Dermis blood vessel endothelial cell (primary cell): ENCODE results near the gene DERL2. TPM values are rescaled to one million over a fixed set of nuclear protein-coding genes. Genes with fewer than 3 reads are reported as not detected.

Source experiments
- DNase-seq: peaks from one replicate; pipeline ENCODE4 v3.0.0; 2010
- total RNA-seq: library from RNA; depleted of rRNA; stranded (reverse); fragments of >200 nt; gene quantifications from 2 replicates; pipeline ENCODE4 v1.2.3, GENCODE V29; 2014

DERL2 gene
- 25.0 and 25.5 TPM in 2 replicates for total RNA-seq

DNA sequence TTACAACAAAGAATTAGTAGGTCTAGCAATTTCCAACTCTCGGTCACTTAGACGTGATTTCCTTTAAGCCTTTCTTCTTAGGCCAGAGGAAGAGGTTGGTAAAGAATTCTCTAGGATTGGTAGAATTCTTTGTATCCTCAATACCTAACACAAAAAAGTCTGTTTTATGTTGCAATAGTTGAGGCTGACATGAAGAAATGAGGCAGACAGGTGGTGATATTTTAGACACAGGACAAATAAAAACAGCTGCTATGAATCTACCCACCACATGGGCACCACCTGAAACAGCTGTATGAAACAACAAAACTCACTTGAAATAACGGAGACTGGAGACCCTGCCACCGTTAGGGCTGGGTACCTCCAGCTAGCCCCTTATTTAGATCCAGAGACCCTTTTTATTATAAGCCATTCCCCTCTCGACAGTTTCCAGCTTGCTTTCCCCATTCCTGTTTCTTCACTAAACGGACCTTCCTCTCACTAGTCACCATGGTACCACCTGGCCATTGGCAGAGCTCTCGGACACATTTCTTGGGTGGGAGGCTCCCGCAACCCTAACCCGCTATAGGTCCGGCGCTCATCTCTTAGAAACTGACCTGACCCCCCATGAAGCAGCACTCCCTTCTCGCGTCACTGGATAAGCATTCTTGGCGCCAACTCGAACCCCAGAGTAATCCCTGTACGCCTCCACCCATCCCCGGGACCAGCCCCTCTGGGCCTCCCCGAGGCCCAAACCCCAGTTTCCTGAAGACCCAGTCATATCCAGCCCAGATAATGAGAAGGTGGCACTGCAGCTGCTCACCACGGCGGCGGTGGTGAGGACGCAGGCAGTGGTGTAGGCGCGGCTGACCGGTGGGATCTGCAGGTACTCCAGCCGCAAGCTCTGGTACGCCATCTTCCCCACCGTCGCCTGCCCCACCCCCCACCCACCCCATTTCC, at the start of gene DERL2:
DERL2 (minus strand) TSS at position 909 of the 936 bp plus-strand sequence; CDS start at position 892, 17 bp downstream.
- peak; percentile 28 for DNase-seq

DNA sequence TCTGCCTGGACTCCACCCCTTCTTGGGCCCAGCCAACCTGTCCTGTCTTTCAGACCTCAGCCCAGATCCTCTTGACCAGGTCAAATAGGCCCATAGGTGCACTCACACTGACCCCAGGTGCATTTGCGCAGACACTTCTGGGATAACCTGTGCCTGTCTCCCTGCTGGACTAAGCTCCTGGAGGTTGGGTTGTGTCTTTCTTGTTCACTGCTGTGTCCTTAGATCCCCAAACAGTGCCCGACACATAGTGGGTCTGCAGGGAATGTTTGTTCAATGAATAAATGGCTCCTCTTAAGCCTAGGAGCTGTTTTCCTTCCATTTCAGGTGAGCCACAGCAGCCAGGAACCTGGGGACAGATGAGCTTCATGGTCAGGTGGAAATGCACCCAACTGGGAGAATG, 49.5 kb upstream of the DERL2 start:
- DNase-seq: no peak

GRCh38 chr17:5533486-5534315, 47.7 kb upstream of the DERL2 start:
- DNase-seq: peak; percentile 66

DNA sequence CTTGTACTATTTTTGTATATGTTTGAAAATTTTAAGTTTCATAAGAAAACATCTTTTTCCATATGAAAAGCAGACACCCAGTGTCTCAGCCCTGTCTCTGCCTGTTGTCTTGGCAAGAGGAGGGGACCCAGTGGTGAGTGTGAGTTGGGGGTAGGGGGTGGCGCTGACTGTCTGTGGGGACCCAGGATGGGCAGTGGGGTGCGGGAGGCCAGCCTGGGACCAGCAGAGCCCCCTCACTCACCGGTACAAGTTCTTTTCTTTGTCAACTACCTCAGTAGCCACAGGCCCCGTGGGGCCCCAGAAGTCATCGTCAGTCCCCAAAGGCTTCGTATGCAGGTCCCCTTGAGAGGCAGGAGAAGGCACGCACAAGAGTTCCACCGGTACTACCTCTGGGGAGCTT, 46.6 kb upstream of the DERL2 start:
- no peak for DNase-seq

GRCh38 chr17:5531085-5531418, 45.1 kb upstream of the DERL2 start:
- DNase-seq: no peak

DNA sequence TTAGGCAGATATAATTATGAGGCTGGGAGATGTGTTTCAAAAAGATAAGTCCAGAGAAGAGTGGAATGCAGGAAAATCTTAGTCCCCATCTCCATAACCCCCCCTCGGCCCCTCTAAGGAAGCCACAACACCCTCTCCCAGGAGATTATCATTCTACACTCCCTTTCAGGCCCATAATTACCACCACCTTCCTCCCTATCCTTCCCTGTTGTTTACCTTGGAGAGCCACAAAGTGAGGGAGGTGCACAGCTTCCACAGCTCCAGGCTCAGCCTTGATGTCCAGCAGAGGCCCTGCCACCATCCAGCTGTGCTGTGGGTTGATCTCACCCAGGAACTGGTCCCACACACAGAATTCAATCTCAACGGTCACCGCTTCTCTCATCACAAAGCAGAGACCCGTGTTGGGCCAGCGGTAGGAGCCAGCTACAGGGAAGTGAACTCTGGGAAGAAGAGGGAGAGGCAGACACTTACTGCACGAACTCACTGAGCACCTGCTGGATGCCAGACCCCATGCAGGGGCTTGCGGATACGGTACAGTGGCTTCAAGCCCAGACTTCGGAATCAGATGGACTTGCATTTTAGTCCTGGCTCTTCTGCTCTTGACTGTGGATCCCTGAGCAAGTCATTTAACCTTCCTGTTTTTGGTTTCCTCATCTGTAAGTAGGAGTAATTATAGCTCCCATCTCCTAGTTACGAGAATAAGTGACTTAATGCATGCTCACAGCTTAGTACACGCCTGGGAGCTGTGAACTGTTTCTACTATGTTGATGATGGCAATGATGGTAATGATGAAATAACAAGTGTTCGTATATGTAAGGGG, 44.5 kb upstream of the DERL2 start:
- no peak for DNase-seq

GRCh38 chr17:5527601-5528250, 41.7 kb upstream of the DERL2 start:
- DNase-seq: peak; percentile 42

- DNase-seq: peak; percentile 98
These were observed 41.0 kb upstream of the DERL2 start for GRCh38 chr17:5526821-5527598.

GRCh38 chr17:5523249-5523648, 37.3 kb upstream of the DERL2 start:
- DNase-seq: no peak

DNA sequence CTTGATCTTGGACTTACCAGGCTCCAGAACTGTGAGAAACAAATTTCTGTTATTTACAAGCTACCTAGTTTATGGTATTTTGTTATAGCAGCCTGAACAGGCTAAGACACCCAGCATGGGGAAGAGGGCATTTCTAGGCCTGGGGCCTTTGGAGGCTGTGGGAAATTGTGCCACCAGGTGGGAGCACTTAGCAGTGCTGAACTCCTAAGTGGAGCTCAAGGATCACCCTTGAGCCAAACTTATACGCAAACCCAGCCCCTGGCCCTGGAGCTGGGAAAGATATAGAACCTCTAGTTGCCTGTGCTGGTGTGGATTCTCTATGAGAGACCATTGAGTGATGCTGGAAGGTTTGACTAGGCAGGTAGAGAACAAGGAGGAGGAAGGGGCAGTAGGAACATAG, 36.5 kb upstream of the DERL2 start:
- no peak for DNase-seq

DNA sequence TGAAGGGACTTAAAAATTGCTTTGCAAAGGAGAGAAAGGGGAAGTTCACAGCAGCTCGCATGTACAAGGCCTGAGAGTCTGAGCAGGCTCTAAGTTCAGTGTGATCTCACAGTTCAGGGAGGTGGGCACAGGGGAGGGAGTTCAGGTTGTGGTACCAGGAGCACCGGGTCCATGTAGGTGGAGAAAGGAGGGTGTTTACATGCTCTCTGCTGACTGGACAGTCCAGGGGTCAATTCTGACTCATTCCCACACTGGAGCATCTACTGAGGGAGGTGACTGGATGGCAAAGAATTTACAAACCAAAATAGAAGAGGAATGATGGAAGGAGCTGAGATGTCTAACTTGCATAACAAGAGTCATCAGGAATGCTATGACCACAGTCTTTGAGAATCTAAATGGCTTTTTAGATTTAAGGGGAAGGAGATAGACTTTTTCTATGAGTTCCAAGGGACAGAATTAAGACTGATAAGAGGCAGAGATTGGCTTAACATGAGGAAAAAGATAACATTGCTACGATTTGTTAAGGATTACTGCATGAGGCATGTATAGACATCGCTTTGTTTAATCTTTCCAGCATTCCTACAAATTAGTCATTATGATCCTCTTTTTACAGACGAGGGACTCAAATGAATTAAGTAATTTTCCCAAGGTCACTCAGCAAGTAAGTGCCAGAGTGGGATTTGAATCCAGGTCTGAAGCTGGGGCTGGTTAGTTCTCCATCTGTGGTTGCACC, 30.2 kb upstream of the DERL2 start:
- DNase-seq: peak; percentile 42

GRCh38 chr17:5514976-5515375, 29.0 kb upstream of the DERL2 start:
- no peak for DNase-seq

GRCh38 chr17:5513628-5514027, 27.6 kb upstream of the DERL2 start:
- no peak for DNase-seq

- DNase-seq: peak; percentile 20
These were observed 25.6 kb upstream of the DERL2 start for GRCh38 chr17:5511401-5512225.

DNA sequence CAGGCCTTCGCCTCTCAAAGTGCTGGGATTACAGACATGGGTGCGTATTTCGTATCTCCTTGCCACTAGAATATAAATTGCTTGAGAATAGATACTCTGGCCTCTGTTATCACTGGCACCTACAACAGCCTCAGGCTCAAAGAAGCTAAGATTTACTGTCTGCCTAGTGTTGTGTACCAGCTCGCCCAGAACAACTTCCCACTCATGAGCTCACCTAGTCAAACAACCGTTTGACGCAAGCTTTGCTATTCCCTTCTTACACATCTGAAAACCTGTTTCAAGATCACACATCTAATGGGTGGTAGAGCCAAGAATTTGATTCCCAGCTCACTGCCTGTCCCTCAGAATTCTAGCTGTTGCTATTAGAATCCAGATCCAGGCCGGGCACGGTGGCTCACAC, 24.8 kb upstream of the DERL2 start:
- DNase-seq: no peak

- no peak for DNase-seq
These were observed 23.5 kb upstream of the DERL2 start for GRCh38 chr17:5509482-5509881.

DNA sequence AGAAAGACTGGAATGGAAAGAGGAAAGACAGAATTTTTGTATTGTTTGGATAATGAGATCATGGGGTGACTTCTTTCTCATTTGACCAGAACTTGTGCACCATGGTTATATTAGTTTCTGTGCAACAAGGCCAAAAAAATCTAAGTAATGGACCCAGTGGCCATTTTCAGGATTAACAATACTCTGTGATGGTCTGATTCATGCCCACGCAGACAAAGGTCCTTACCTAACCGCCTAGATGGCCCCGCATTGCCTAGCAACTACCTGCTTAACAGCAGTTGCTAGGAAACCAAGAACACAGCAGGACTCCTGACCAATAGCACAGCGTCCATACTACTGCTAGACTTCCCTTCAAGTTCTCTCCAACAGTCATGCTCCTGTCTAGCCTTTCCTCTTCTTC, 22.8 kb upstream of the DERL2 start:
- DNase-seq: peak; percentile 30

GRCh38 chr17:5506307-5506706, 20.3 kb upstream of the DERL2 start:
- peak; percentile 39 for DNase-seq

DNA sequence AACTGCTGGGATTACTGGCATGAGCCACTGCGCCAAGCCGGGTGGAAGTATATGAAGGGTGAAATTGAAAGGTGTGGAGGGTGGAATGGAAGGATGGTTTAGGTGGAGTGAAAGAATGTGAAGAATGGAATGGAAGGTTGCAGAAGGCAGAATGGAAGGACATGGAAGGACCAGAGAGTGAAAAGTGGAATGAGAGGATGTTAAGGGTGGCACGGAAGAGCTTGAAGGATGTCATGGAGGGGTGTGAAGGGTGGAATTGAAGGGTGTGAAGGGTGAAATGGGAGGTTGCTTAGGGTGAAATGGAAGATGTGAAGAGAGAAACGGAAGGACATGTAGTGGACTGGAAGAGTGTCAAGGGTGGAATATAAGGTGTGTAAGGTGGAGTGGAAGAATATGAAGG, 16.6 kb upstream of the DERL2 start:
- DNase-seq: no peak

GRCh38 chr17:5501685-5502084, 15.7 kb upstream of the DERL2 start:
- no peak for DNase-seq
